HEK293T (cell line): ENCODE data around the gene NACA2.

Experiments
- CTCF ChIA-PET: fragments of 350-600 bp; formaldehyde crosslinking; extraction: SDS; loops from one replicate; lab custom pipeline; 2021; ENCODE audit warnings: antibody characterized with exemption, inconsistent platforms; lab: Yijun Ruan, JAX
- POLR2A ChIA-PET: fragments of 350-600 bp; formaldehyde crosslinking; extraction: SDS; loops from one replicate; lab custom pipeline; 2020; ENCODE audit warnings: antibody characterized with exemption, inconsistent platforms; lab: Yijun Ruan, JAX
- DNase-seq: peaks from one replicate; pipeline ENCODE4 v3.0.0; 2012; ENCODE audit warnings: mixed read lengths; ENCODE audit errors: extremely low spot score
- ARNT ChIP-seq: fragments of 450-650 bp; IDR thresholded peaks from 2 replicates; pipeline ENCODE4 v1.6.1; 2017; ENCODE audit warnings: mild to moderate bottlenecking
- BHLHE40 ChIP-seq: fragments of 450-650 bp; IDR thresholded peaks from 2 replicates; pipeline ENCODE4 v1.6.1; 2016; ENCODE audit warnings: mild to moderate bottlenecking, moderate library complexity, borderline replicate concordance
- CTBP1 ChIP-seq: fragments of 450-650 bp; IDR thresholded peaks from 2 replicates; pipeline ENCODE4 v1.6.1; 2016; ENCODE audit warnings: borderline replicate concordance
- ELF4 ChIP-seq: fragments of 450-650 bp; IDR thresholded peaks from 2 replicates; pipeline ENCODE4 v1.6.1; 2017; ENCODE audit warnings: antibody characterized with exemption
- FOXA1 ChIP-seq: fragments of 450-650 bp; IDR thresholded peaks from 2 replicates; pipeline ENCODE4 v1.6.1; 2016; ENCODE audit warnings: mild to moderate bottlenecking
- FOXK2 ChIP-seq: fragments of 450-650 bp; IDR thresholded peaks from 2 replicates; pipeline ENCODE4 v1.6.1; 2016; ENCODE audit warnings: mild to moderate bottlenecking
- FOXM1 ChIP-seq: fragments of 450-650 bp; IDR thresholded peaks from 2 replicates; pipeline ENCODE4 v1.6.1; 2017; ENCODE audit warnings: mild to moderate bottlenecking, borderline replicate concordance
- HDGF ChIP-seq: fragments of 450-650 bp; IDR thresholded peaks from 2 replicates; pipeline ENCODE4 v1.6.1; 2017; ENCODE audit warnings: antibody characterized with exemption, borderline replicate concordance
- L3MBTL2 ChIP-seq: fragments of 450-650 bp; conservative IDR thresholded peaks from 2 replicates; pipeline ENCODE4 v1.6.1; 2016; ENCODE audit warnings: mild to moderate bottlenecking
- LEF1 ChIP-seq: fragments of 450-650 bp; IDR thresholded peaks from 2 replicates; pipeline ENCODE4 v1.6.1; 2017; ENCODE audit warnings: mild to moderate bottlenecking, borderline replicate concordance
- NFRKB ChIP-seq: fragments of 450-650 bp; IDR thresholded peaks from 2 replicates; pipeline ENCODE4 v1.6.1; 2016; ENCODE audit warnings: mild to moderate bottlenecking, moderate library complexity
- PKNOX1 ChIP-seq: fragments of 450-650 bp; IDR thresholded peaks from 2 replicates; pipeline ENCODE4 v1.6.1; 2016
- SP1 ChIP-seq: fragments of 450-650 bp; IDR thresholded peaks from 2 replicates; pipeline ENCODE4 v1.6.1; 2017
- SUZ12 ChIP-seq: fragments of 450-650 bp; IDR thresholded peaks from 2 replicates; pipeline ENCODE4 v1.6.1; 2016; ENCODE audit warnings: mild to moderate bottlenecking
- TARDBP ChIP-seq: fragments of 450-650 bp; IDR thresholded peaks from 2 replicates; pipeline ENCODE4 v1.6.1; 2016
- ZNF384 ChIP-seq: fragments of 450-650 bp; IDR thresholded peaks from 2 replicates; pipeline ENCODE4 v1.6.1; 2016

Gene NACA2

GRCh38 chr17:61583660-61584264 lies 7.3 kb downstream of the NACA2 start:
- no peak for DNase-seq
- TF ChIP-seq SP1 (no peak), FOXK2 (no peak), L3MBTL2 (no peak), FOXM1 (no peak), LEF1 (no peak), TARDBP (no peak), ZNF384 (no peak), NFRKB (no peak), ARNT (no peak), FOXA1 (no peak), HDGF (no peak)
- ChIA-PET CTCF (interaction anchor here (0.7 to 1.3 kb wide), 5 partner anchors 9 to 657 kb away, joined by 3 to 6 read pairs (median 3); no protein-coding TSS in a partner anchor), POLR2A (interaction anchor here (2.4 kb wide), 1 partner anchor 171 kb away, joined by 11 read pairs; no protein-coding TSS in a partner anchor)

DNA sequence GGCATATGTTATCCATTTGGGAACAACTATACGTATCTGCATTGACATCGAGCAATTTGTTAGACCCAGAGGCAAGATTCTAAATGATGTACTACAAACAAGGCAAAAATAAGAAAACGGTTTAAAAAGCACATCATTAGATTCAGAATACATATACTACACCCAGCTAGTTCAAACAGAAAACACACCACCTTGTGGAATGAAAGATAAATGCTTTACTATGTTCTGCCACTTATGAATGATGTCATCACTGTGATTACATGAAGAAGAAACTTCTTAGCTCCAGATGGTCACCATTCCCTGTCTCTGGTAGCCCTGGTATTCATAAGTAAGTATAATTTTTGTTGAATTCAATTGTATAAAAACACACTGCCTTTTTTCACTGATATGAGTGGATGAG lies 7.8 kb downstream of the NACA2 start:
- CTCF ChIA-PET: interaction anchor here (0.7 to 1.3 kb wide), 5 partner anchors 9 to 657 kb away, joined by 3 to 6 read pairs (median 3); no protein-coding TSS in a partner anchor
- POLR2A ChIA-PET: interaction anchor here (2.4 kb wide), 1 partner anchor 170 kb away, joined by 11 read pairs; no protein-coding TSS in a partner anchor
- TF ChIP-seq PKNOX1: 0 out of 2 replicates have a peak, but pooled peaks have one; percentile 13
- TF ChIP-seq FOXK2: no peak
- DNase-seq: peak; percentile 59

GRCh38 chr17:61582593-61582992 lies 8.4 kb downstream of the NACA2 start:
- ChIA-PET CTCF (interaction anchor here (1.3 kb wide), 2 partner anchors 156 to 171 kb away, joined by 3 to 6 read pairs; no protein-coding TSS in a partner anchor), POLR2A (no interaction called here)
- no peak for DNase-seq
- TF ChIP-seq FOXA1 (no peak), NFRKB (no peak), BHLHE40 (no peak), FOXM1 (no peak), SUZ12 (no peak), ZNF384 (no peak), PKNOX1 (no peak), LEF1 (no peak), L3MBTL2 (no peak), ELF4 (no peak), SP1 (no peak), HDGF (no peak)

GRCh38 chr17:61581611-61582349 lies 9.2 kb downstream of the NACA2 start:
- no peak for DNase-seq
- POLR2A ChIA-PET: no interaction called here

GRCh38 chr17:61580502-61580901 lies 10.5 kb downstream of the NACA2 start:
- DNase-seq: no peak
- ChIA-PET POLR2A (no interaction called here), CTCF (interaction anchor here (1.0 to 1.1 kb wide), 2 partner anchors 168 to 172 kb away, joined by 3 read pairs; no protein-coding TSS in a partner anchor)
- TF ChIP-seq CTBP1: no peak

More at GRCh38 chr17:61581611-61582349, 9.2 kb downstream of the NACA2 start:
- CTCF ChIA-PET: no interaction called here
- TF ChIP-seq NFRKB (no peak), PKNOX1 (no peak), BHLHE40 (no peak), FOXM1 (no peak), SP1 (no peak), ELF4 (no peak), LEF1 (no peak), FOXK2 (no peak), CTBP1 (no peak), ARNT (no peak), L3MBTL2 (no peak), SUZ12 (no peak), FOXA1 (no peak), ZNF384 (no peak), HDGF (no peak), TARDBP (no peak)

DNA sequence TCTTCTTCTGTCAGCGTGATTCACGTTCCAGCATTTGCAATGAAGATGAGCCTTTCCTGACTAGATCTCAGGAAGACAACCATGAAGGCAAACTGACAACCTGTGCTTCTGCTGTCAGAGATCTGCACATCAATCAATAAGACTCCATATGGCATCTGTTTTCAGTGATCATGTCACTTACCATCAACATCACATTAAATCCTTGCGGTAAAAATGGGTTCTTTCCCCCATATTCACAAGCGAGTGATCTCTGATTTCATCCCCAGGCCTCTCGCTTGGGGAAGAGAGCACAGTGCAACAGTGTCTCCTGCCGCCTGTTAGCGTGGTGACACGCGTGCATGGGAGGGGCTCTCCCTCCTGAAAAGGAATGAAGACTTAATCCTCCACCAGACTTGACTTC lies 11.1 kb downstream of the NACA2 start:
- ChIA-PET CTCF (interaction anchor here (1.1 kb wide), 1 partner anchor 171 kb away, joined by 3 read pairs; no protein-coding TSS in a partner anchor), POLR2A (no interaction called here)
- TF ChIP-seq PKNOX1: peak; percentile 36
- no peak for TF ChIP-seq SUZ12
- DNase-seq: no peak
